NCI-H2029 treated with DMSO at 0.1 percent for 48 hours (cell line): ENCODE data around the gene HOXA4.

Experiments used
- DNase-seq: peaks from one replicate; lab custom pipeline; 2025; lab: John Stamatoyannopoulos, UW

Gene HOXA4

DNA sequence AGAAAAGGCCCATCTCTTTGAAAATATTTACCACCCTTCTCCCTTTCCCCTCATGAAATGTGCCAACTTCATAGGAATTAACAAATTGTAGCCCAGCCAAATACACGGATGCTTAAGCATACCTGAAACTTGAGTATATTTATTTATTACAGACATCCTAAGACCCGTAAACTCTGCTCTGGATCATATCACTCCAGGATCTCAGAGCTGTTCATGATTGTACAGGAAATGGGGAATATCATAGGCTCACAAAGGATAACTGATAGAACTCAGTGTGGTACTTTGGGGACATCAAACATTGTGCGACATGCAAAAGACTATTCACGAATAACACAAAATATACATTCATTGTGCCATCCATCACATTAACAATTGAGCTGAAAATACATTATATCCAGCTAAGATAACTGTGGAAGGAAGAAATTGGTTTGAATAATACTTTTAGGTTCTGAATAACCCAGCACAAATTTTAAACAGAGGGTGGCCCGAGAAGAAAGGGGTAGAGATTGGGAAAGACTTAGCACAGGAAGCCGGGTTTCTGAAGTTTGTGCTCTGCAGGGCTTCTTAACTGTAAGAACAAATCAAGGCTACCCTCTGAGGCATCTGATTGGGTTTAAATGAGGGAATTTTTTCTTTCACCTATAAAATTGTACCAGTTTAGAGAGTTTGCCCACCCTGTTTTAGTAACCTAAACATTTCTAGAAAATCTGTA is 37.2 kb downstream of the HOXA4 start:
- DNase-seq = no peak

DNA sequence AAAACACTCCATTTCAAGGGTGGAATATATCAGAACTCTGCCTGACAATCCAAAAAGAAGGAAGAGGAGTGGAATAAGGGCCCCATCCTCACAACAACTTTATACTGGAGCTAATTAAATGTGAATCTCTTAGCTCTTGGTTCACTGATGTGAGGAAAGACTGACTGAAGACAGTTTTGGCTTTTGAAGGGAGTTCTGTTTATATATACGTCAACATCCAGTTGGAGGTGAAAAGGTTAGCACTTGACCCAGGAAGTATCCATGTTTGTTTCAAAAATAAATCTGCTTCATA is 37.8 kb downstream of the HOXA4 start:
- no peak for DNase-seq

DNA sequence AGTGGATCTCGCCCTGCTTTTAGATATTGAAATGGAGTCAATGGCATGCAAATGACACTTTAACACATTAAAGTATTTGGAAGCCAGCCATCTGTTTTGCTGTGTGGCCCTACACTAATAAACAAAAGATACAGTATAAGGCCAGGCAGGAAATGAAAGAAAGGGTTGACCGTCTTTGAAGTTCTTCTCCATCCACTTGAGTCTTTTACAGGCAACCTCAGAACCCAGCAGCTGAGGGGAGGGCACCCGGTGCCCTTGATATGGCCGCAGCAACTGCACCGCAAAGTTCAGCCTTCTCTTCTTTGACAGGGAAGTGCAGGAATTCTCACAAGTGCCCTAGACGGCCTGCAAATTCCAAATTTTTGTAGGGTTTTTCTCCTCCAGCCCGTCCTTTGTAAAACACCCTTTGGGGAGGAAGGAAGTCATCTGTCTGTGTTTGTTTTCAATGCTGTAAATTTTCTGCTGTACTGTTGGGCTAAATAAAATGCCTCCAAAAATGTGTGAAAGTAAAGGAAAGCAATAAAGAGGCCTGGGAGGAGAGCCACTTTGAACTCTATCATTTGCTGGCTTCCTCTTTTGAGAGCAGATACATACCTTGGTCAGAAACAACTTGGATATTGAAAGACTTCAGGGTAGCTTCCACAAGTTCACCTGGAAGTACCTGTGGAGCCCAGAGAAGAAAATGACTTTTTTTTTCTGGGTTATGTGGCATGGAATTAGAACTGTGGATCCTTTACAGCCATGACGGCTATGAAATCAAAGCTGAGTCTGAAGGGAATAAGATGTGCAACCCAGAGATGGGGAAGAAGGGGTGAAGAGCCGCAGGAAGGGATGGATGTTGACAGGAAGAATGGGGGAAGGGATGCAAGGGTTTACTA is 38.4 kb downstream of the HOXA4 start:
- no peak for DNase-seq

DNA sequence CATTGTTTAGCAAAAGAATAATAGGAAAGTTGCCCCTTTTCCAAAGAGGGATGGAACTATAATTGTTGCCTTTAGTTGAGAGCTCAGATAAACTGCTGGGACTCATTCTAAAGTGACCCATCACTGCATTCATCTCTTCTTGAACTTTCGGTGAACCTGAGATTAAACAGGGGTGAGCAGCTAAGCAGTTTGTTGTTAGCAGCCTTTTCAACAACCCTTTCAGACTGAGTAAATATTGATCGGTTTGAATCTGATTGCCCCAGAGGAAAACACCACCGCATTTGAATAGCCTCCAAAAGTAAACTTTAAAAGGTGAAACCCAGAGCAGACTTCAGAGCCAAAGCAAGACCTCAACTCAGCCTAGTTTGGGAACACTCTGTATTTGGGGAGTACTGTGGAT is 39.5 kb downstream of the HOXA4 start:
- no peak for DNase-seq

DNA sequence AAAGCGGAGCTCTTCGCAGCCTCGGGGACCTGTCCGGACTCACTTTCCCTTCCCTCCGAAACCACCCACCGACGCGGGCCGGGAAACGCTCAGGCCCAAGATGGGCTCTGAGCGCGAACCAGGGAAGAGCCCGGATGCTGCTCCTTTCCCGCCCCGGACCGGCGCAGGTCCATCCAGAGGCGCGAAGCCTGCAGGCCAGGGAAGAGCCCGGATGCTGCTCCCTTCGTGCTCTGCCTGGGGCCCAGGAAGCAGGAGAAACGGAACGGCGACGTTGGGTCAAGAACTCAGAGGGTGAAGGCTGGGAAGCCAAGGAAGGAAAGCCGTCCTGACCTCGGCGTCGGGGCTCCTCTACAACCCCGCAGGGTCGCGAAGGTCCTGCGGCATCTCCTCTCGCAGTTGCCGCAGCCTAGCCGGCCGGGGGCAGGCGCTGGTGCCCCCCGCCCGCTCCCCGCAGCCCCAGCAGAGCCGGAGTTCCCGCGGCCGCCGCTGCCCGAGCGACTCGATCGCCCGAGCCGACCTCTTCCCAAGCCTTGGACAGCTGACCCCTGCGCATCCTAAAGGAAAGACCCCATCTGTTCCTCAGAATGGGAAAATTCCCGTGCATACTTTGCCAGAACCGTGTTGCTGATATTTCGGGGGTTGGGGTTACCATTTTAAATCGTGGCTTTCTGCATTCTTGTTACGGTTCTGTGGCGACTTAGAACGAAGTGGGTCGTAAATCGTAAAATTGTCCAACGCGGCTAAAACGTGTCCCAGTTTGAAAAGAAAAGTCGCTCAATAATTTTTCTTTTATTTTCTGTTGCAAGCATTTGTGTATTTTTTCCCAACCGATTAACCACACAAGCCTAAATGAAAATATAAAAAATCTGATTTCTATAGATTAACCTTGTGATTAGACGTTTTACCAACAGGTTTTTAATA is 42.3 kb downstream of the HOXA4 start:
- DNase-seq = no peak

DNA sequence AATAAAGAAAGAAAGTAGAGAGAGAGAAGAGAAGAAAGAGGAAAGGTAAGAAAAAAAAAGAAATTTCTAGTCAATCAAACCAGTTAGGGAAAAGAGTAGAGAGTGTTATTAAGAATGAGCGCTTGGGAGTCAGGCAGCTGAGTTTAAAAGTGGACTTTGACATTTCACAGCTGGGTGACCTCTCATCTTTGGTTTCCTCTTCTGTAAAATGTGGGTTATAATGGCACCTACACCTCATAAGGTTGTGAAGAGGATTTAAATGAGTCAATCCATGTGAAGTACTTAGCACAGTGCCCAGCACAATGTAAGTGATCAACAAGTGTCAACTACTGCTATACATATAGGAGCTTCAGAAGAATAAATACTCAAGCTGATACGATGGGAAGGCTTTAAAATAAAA is 46.9 kb downstream of the HOXA4 start:
- DNase-seq = no peak

DNA sequence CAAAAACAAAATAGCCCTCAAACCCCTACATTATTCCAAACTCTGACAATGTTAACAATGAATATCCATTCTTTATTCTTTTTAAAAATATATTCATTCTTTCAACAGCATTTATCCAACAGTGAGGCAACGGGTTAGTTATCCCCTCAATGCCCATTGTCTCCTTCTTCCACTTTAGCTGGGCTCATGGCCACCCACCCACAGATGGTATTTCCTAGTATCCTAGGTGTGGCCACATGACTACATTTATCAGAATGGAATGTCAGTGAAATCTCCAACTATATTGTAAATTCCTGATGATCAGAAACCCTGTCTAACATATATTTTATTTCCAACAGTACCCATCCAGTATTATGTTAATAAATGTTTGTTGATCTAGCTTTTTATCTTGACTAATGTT is 48.4 kb downstream of the HOXA4 start:
- no peak for DNase-seq

DNA sequence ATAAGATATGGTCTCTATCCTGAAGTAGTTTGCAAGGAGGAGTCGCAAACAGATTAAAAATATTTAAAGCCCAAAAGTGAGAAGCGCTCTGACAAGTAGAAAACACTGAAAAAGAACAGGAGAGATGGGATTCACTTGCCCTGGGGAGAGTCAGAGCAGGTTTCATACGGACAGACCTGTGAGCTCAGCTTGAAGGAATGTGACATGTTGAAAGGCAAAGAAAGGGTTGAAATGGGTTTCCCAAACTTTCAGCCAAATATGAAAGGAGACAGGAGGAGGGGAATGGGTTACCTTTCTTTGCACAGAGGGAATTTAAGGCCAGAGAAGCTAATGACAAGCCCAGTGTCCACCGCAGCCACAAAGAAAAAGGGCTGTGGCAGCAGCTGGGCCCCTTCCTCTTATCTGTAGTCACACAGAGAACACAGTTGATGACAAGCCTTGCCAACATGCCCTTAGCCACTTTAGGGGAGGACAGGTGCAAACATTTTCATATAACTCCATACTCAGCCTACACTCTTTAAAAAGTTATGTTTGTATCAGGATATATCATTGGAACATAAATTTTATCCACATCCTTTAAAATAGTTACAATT is 49.6 kb downstream of the HOXA4 start:
- no peak for DNase-seq

DNA sequence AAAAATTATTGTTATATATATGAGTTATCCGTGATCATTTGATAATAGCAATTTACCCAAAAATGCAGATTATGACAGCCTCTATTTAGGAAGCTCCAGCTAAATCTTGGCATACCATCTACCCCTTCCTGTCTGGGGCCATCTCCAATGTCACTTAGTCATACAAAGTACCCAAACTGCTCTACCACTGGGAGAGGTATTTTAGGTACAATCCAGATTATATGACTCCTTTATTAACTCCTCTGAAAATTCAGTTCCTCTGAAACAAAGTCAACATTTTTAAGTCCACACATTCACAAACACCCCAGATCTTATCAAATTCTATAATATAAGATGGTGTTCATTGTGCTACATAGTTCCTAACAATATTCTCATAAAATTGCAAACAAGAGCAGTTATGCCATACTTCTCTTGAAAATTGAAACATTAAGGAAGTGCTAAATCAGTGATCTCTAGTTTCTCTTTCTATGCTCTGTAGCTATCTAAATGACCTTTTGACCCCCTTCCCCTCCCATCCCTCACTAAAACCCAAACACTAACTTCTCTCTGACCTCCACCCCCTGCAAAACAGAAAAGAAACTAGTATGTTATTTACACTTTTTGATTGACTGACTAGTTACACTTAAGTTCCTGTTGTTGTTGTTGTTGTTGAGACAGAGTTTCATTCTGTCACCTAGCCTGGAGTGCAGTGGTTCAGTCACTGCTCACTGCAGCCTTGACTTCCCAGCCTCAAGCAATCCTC is 51.2 kb downstream of the HOXA4 start:
- DNase-seq = no peak

DNA sequence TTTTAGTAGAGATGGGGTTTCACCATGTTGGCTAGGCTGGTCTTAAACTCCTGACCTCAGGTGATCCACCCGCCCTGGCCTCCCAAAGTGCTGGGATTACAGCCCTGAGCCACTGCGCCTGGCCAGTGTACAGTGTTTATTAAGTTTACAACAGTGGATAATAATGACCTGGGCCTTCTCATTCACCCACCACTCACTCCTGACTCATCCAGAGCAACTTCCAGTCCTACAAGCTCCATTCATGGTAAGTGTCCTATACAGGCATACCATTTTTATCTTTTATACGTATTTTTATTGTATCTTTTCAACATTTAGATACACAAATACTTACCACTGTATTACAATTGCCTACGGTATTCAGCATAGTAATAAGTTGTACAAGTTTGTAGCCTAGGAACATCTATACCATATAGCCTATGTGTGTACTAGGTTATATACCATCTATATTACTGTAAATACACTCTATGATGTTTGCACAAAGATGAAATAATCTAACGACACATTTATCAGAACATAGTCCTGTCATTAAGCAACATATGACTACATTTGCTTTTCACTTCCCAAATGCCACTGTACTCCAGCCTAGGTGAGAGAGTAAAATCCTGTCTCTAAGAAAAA is 51.8 kb downstream of the HOXA4 start:
- DNase-seq = no peak
